Panc1 (cell line): ENCODE measurements around the gene TNPO2.

Source experiments
- CTCF ChIP-seq: fragments of 450-650 bp; IDR thresholded peaks from 2 replicates; pipeline ENCODE4 v1.5.1; 2017; ENCODE audit warnings: mild to moderate bottlenecking
- POLR2AphosphoS5 ChIP-seq: IDR thresholded peaks from 2 replicates; pipeline ENCODE4 v1.6.1; 2012; ENCODE audit warnings: mild to moderate bottlenecking, low read depth, low read length, moderate library complexity
- REST ChIP-seq, 2 experiments: IDR thresholded peaks; 2 replicates each; pipeline ENCODE4 v1.6.1; 2011 to 2012; ENCODE audit warnings: low read depth in 2 of 2, control low read depth in 1 of 2, low read length in 1 of 2, mild to moderate bottlenecking in 1 of 2, moderate library complexity in 1 of 2; ENCODE audit not compliant: insufficient read depth in 1 of 2
- SIN3A ChIP-seq: IDR thresholded peaks from 2 replicates; pipeline ENCODE4 v1.6.1; 2012; ENCODE audit warnings: low read depth, mild to moderate bottlenecking, low read length, moderate library complexity, borderline replicate concordance; ENCODE audit not compliant: insufficient read depth
- TCF7L2 ChIP-seq: IDR thresholded peaks from 2 replicates; pipeline ENCODE4 v1.6.1; 2011; ENCODE audit warnings: mild to moderate bottlenecking, low read depth, low read length, inconsistent platforms

GRCh38 chr19:12649941-12650340, 73.8 kb downstream of the TNPO2 start:
- TF ChIP-seq CTCF, result no peak
- no peak for TF ChIP-seq POLR2AphosphoS5
- no peak for TF ChIP-seq SIN3A
- no peak for TF ChIP-seq REST (IDR thresholded peaks at IDR 0.05; ENCODE audit: insufficient read depth in 1 of 2, low read depth in 2 of 2, low read length in 1 of 2)
- no peak for TF ChIP-seq TCF7L2
